HEK293T (cell line): Measurements from ENCODE around the gene CGRRF1.

Source experiments
- BHLHE40 ChIP-seq: fragments of 450-650 bp; IDR thresholded peaks from 2 replicates; pipeline ENCODE4 v1.6.1; 2016; ENCODE audit warnings: mild to moderate bottlenecking, moderate library complexity, borderline replicate concordance
- ELF4 ChIP-seq: fragments of 450-650 bp; IDR thresholded peaks from 2 replicates; pipeline ENCODE4 v1.6.1; 2017; ENCODE audit warnings: antibody characterized with exemption
- FOXA1 ChIP-seq: fragments of 450-650 bp; IDR thresholded peaks from 2 replicates; pipeline ENCODE4 v1.6.1; 2016; ENCODE audit warnings: mild to moderate bottlenecking
- FOXK2 ChIP-seq: fragments of 450-650 bp; IDR thresholded peaks from 2 replicates; pipeline ENCODE4 v1.6.1; 2016; ENCODE audit warnings: mild to moderate bottlenecking
- FOXM1 ChIP-seq: fragments of 450-650 bp; IDR thresholded peaks from 2 replicates; pipeline ENCODE4 v1.6.1; 2017; ENCODE audit warnings: mild to moderate bottlenecking, borderline replicate concordance
- NFRKB ChIP-seq: fragments of 450-650 bp; IDR thresholded peaks from 2 replicates; pipeline ENCODE4 v1.6.1; 2016; ENCODE audit warnings: mild to moderate bottlenecking, moderate library complexity
- SP1 ChIP-seq: fragments of 450-650 bp; IDR thresholded peaks from 2 replicates; pipeline ENCODE4 v1.6.1; 2017
- SUZ12 ChIP-seq: fragments of 450-650 bp; IDR thresholded peaks from 2 replicates; pipeline ENCODE4 v1.6.1; 2016; ENCODE audit warnings: mild to moderate bottlenecking
- ZNF384 ChIP-seq: fragments of 450-650 bp; IDR thresholded peaks from 2 replicates; pipeline ENCODE4 v1.6.1; 2016
- TF ChIP-seq, protein P1 (sequence below): fragments of 450-650 bp; IDR thresholded peaks from 2 replicates; pipeline ENCODE4 v1.6.1; 2016

DNA sequence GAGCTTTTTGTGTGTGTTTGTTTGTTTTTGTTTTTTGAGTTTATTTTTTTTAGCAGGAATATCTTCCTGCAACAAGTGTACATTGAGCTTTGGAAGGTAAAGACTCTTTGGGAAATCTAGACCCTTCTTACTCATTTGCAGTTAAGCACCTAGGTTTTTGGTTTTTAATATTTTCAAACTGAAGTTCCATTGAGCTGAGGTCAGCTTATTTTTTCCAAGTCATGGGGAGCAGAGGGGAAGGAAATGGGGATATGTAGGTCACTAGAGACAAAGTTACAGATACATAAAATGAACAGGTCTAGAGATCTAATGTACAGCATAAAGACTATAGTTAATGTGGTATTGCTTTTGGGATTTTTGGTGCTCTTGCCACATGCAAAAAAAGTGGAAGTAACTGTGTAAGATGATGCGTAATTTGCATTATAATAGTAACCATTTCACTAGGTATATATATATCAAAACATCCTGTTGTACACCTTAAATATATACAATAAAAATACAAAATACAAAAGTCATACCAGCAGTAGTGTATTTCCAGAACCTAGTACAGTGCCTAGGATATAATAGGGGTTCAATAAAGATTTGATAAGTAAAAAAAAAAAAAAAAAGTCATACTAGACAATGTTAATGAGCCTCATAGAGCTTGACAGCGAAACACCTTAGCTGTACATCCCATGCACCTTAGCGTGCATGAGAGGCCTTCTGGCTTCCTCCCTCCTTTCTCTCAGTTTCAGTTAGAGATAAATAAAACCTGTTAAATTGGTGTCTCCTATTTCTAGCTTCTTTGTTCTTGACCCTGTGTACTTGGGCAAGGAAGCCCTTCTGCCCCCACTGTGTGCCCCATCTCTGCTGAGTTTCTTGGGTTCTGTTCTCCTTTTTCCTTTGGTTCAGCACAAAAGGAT is 22.7 kb downstream of the CGRRF1 start:
- TF ChIP-seq FOXK2 (no peak), BHLHE40 (no peak), ZNF384 (no peak), SUZ12 (no peak), ELF4 (no peak), NFRKB (no peak), FOXM1 (no peak), SP1 (no peak), FOXA1 (no peak)
- TF ChIP-seq, protein P1, sequence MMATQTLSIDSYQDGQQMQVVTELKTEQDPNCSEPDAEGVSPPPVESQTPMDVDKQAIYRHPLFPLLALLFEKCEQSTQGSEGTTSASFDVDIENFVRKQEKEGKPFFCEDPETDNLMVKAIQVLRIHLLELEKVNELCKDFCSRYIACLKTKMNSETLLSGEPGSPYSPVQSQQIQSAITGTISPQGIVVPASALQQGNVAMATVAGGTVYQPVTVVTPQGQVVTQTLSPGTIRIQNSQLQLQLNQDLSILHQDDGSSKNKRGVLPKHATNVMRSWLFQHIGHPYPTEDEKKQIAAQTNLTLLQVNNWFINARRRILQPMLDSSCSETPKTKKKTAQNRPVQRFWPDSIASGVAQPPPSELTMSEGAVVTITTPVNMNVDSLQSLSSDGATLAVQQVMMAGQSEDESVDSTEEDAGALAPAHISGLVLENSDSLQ, result no peak
